ENCODE data around the gene NRCAM. TPM values are rescaled to one million over a fixed set of nuclear protein-coding genes. Genes with fewer than 3 reads are reported as not detected.

The NRCAM gene
- total RNA-seq, 1 donor from 2014 or later = 0.53 TPM

DNA sequence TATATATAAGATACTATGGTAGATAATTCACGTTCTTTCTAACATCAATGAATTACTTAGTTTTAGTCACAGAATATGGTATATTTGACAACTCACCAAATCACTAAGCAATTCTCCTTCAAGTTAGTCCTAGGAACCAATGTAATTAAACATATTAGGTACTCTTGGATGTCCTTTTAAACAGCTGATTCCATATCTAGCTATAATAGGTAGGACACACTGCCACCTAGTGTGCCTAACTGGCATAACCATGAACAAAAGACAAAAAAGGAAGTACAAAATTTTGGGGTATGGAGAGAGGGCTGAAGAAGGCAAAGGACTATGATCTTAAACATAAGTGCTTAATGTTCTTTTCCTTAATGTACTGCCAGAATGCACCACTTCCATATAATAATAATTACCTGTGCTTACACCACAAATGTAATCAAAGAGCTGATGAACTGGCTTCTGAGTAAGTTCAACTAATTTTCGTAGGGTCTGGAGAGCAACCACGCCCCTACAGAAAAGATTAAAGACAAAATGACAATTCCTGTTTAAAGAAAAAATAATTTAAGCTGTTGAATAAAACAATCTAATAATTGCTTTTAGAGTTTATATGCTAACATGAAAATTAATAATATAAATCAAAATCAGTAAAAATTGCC is 41.0 kb upstream of the NRCAM start:
- DNase-seq (ENCODE audit: low spot score in 2 of 2) = no peak
- Histone ChIP-seq H3K27ac (no peak overlapping the region), H3K36me3 (peaks cover 28 to 36% of the 10 kb centered on the region in 2 donors), H3K9me3 (no peaks in the 10 kb centered on the region), H3K27me3 (no peaks in the 10 kb centered on the region), H3K4me3 (no peak overlapping the region), H3K4me1 (no peaks in the 10 kb centered on the region)
- intact Hi-C loops (cut with DNase I) = loop anchor here (5.0 kb wide), 1 partner anchor 315 kb away; no protein-coding TSS in a partner anchor
- TF ChIP-seq, protein P1, sequence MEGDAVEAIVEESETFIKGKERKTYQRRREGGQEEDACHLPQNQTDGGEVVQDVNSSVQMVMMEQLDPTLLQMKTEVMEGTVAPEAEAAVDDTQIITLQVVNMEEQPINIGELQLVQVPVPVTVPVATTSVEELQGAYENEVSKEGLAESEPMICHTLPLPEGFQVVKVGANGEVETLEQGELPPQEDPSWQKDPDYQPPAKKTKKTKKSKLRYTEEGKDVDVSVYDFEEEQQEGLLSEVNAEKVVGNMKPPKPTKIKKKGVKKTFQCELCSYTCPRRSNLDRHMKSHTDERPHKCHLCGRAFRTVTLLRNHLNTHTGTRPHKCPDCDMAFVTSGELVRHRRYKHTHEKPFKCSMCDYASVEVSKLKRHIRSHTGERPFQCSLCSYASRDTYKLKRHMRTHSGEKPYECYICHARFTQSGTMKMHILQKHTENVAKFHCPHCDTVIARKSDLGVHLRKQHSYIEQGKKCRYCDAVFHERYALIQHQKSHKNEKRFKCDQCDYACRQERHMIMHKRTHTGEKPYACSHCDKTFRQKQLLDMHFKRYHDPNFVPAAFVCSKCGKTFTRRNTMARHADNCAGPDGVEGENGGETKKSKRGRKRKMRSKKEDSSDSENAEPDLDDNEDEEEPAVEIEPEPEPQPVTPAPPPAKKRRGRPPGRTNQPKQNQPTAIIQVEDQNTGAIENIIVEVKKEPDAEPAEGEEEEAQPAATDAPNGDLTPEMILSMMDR (IDR thresholded peaks at IDR 0.05) = peak; percentile 52 to 79 (median 79)

DNA sequence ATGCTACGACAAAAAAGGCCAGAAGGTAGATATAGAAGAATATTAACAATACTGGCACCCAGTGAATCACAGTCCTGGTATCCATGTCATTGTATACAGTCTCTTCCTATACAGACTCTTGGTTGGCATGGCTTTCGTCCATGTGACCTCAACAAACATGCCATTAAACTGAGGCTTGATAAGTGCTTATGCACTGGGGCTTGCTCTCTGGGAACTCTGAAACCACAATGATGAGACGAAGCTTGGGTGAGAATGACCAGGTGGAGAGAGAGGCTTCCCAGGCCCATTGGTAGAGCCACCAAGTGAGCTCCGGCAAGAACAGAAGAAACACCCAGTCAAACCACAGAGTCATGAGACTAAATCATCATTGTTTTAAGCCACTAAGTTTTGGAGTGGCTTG is 36.5 kb upstream of the NRCAM start:
- Histone ChIP-seq H3K27me3 (no peaks in the 10 kb centered on the region), H3K36me3 (peaks cover 21 to 22% of the 10 kb centered on the region in 2 donors), H3K27ac (no peak overlapping the region), H3K4me3 (no peak overlapping the region), H3K9me3 (no peaks in the 10 kb centered on the region), H3K4me1 (no peaks in the 10 kb centered on the region)
- no peak for DNase-seq (ENCODE audit: low spot score in 2 of 2)
- TF ChIP-seq, protein P1 (IDR thresholded peaks at IDR 0.05) = no peak
- intact Hi-C loops (cut with DNase I) = no loop called here

DNA sequence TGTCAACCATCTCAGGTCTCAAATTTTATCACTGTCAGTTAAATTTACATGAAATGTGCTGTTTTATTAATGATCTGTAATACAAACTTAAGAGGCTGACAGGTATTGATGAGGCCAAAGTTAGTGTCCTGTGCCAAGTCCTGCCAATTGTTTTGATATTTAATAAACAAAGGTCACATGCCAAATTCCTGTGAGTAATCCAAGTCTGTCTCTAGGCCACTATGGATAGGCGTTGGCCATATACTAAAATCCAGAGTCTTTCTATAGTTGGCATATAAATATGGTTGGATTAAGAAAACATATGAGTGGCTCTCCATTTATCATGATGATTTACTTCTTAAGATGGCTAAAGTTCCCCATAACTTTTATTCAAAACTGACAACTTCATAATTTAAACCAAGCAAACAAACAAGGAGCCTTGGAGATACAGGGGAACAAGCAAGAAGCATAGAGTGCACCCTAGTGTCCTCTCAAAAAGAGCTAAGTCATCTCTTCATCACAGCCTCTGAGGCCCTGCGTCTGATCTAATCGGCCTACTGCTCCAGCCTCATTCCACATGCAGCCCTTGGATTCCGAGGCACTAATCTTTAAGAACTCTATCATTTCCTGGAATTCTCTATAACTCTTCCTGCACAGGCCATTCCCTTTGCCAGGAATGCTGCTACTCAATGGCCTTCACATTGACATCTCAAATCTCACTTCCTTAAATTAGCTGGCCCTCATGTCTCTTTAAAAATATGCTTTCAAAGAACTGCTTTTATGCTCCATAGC is 32.7 kb upstream of the NRCAM start:
- no peaks in the 10 kb centered on the region for H3K27me3 ChIP-seq
- no peak overlapping the region for H3K27ac ChIP-seq
- intact Hi-C loops (cut with DNase I) = no loop called here
- no peak for DNase-seq (ENCODE audit: low spot score in 2 of 2)
- H3K4me1 ChIP-seq = no peaks in the 10 kb centered on the region
- peaks cover 11 to 21% of the 10 kb centered on the region in 2 donors for H3K36me3 ChIP-seq
- H3K4me3 ChIP-seq = no peak overlapping the region
- H3K9me3 ChIP-seq = no peaks in the 10 kb centered on the region
- TF ChIP-seq, protein P1 (IDR thresholded peaks at IDR 0.05) = no peak

DNA sequence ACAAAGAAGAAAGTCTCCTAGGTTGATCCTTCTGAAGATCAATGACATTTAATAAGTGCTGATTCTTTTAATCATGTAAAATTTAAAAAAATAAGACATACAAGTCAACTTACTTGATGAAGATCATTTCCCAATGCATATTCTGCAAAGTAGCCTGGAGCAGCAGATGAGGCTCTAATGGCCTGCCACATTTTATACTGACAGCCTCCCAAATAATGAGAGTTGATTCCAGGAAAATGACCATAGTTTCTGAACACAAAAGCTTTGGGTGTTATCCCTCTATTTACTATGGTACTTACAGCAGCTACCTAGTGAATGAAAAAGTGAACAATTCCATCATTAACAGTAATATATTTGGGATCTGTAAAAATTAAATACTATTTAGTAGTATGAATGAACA is 31.4 kb upstream of the NRCAM start:
- DNase-seq (ENCODE audit: low spot score in 2 of 2) = no peak
- no peak overlapping the region for H3K4me3 ChIP-seq
- H3K4me1 ChIP-seq = no peaks in the 10 kb centered on the region
- intact Hi-C loops (cut with DNase I) = no loop called here
- peaks cover 8 to 25% of the 10 kb centered on the region in 2 donors for H3K36me3 ChIP-seq
- TF ChIP-seq, protein P1 (IDR thresholded peaks at IDR 0.05) = no peak
- no peak overlapping the region for H3K27ac ChIP-seq
- no peaks in the 10 kb centered on the region for H3K27me3 ChIP-seq
- no peaks in the 10 kb centered on the region for H3K9me3 ChIP-seq

DNA sequence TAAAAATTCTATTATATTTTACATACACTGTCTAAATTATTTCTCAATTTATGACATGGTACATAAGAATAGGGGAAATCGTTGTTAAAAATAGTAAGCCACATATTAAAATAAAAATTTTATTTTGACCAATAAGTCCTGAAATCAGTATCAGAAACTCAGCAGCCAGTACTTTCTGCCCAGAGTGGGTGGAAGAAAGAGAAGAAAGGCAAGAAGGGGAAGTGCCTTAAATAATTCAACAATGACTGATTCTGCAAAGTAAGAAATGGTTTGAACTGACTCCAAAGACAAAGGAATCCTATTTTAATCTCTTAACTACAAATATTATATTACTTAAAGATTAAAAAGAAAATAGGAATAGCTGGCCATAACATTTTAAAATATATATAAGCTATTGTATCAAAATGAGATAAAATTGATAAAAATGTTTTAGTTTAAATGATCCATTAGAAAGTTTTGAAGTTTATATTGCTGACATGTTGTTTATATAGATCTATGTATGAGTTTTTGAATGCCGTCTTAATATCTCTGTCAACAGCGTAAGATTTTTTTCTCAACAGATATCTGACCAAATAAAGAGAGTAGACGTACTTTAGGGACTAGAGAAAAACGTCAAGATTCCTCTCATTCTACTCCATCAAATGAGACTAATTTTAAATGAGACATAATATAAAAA is 30.2 kb upstream of the NRCAM start:
- Histone ChIP-seq H3K4me3 (no peak overlapping the region), H3K27me3 (no peaks in the 10 kb centered on the region), H3K9me3 (no peaks in the 10 kb centered on the region), H3K27ac (no peak overlapping the region), H3K36me3 (peaks cover 6 to 25% of the 10 kb centered on the region in 2 donors), H3K4me1 (no peaks in the 10 kb centered on the region)
- intact Hi-C loops (cut with DNase I) = no loop called here
- DNase-seq (ENCODE audit: low spot score in 2 of 2) = no peak
- TF ChIP-seq, protein P1 (IDR thresholded peaks at IDR 0.05) = no peak

Measured in ascending aorta (tissue), 2 donors.